NCI-H2171 (cell line): ENCODE data around the gene C5orf52.
"Not testable (repeated sequence)": the region's sequence is repeated elsewhere in the genome, so short reads cannot be mapped to it uniquely, and the experiment has no call there.

Source experiments
- DNase-seq: peaks from one replicate; lab custom pipeline; 2025; lab: John Stamatoyannopoulos, UW

The C5orf52 gene

GRCh38 chr5:157670662-157671591, at the start of gene C5orf52:
Gene C5orf52 (plus strand): TSS chr5:157671533. CDS start chr5:157671615, 82 bp downstream.
- DNase-seq: no peak

- DNase-seq: no peak
These were observed 47.2 kb upstream of the C5orf52 start for GRCh38 chr5:157624144-157624543.

- no peak for DNase-seq
These were observed 44.5 kb upstream of the C5orf52 start for GRCh38 chr5:157626831-157627230.

GRCh38 chr5:157630341-157630740, 41.0 kb upstream of the C5orf52 start:
- DNase-seq: no peak

GRCh38 chr5:157640406-157641066, 30.8 kb upstream of the C5orf52 start:
- no peak for DNase-seq

- DNase-seq: no peak
These were observed 22.9 kb upstream of the C5orf52 start for GRCh38 chr5:157648275-157648990.

GRCh38 chr5:157649101-157649500, 22.2 kb upstream of the C5orf52 start:
- DNase-seq: no peak

GRCh38 chr5:157650991-157651611, 20.2 kb upstream of the C5orf52 start:
- DNase-seq: no peak

- no peak for DNase-seq
These were observed 19.5 kb upstream of the C5orf52 start for GRCh38 chr5:157651623-157652376.

GRCh38 chr5:157652377-157652692, 19.0 kb upstream of the C5orf52 start, which contains the start of gene SOX30:
Gene SOX30 (minus strand): TSS chr5:157652438. CDS start chr5:157652078, 360 bp downstream.
- no peak for DNase-seq

GRCh38 chr5:157657516-157657915, 13.8 kb upstream of the C5orf52 start:
- DNase-seq: no peak

GRCh38 chr5:157658893-157659292, 12.4 kb upstream of the C5orf52 start:
- DNase-seq: no peak

GRCh38 chr5:157659868-157660660, 11.3 kb upstream of the C5orf52 start:
- no peak for DNase-seq

GRCh38 chr5:157665467-157666070, 5.8 kb upstream of the C5orf52 start:
- no peak for DNase-seq

GRCh38 chr5:157668356-157668755, 3.0 kb upstream of the C5orf52 start:
- DNase-seq: no peak

GRCh38 chr5:157669701-157670097, 1.6 kb upstream of the C5orf52 start:
- DNase-seq: no peak

GRCh38 chr5:157671592-157672330, 428 bp downstream of the C5orf52 start:
- no peak for DNase-seq

GRCh38 chr5:157672976-157673375, 1.6 kb downstream of the C5orf52 start:
- DNase-seq: no peak

- DNase-seq: not testable (repeated sequence)
These were observed 3.0 kb downstream of the C5orf52 start for GRCh38 chr5:157674351-157674750.
